ENCODE results near the gene ZNF362.
A peak's percentile ranks its signal among the peaks of the same experiment; 100 is the strongest.

GRCh38 chr1:33295450-33296081 is 39.3 kb downstream of the ZNF362 start:
- TF ChIP-seq, protein P1, sequence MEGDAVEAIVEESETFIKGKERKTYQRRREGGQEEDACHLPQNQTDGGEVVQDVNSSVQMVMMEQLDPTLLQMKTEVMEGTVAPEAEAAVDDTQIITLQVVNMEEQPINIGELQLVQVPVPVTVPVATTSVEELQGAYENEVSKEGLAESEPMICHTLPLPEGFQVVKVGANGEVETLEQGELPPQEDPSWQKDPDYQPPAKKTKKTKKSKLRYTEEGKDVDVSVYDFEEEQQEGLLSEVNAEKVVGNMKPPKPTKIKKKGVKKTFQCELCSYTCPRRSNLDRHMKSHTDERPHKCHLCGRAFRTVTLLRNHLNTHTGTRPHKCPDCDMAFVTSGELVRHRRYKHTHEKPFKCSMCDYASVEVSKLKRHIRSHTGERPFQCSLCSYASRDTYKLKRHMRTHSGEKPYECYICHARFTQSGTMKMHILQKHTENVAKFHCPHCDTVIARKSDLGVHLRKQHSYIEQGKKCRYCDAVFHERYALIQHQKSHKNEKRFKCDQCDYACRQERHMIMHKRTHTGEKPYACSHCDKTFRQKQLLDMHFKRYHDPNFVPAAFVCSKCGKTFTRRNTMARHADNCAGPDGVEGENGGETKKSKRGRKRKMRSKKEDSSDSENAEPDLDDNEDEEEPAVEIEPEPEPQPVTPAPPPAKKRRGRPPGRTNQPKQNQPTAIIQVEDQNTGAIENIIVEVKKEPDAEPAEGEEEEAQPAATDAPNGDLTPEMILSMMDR (IDR thresholded peaks at IDR 0.05): peak; percentile 86 to 100 (median 98)
- no peak for TF ChIP-seq POLR2A (IDR thresholded peaks at IDR 0.05)
